ENCODE measurements around the gene LTB. TPM values are rescaled to one million over a fixed set of nuclear protein-coding genes. Genes with fewer than 3 reads are reported as not detected.

The LTB gene
- total RNA-seq, 1 experiment from 2014 or later, result not detected

- no peak for DNase-seq (ENCODE audit: extremely low read depth, low read depth)
Observed at GRCh38 chr6:31576897-31577578, 5.2 kb downstream of the LTB start.

- DNase-seq (ENCODE audit: extremely low read depth, low read depth), result no peak
Observed at GRCh38 chr6:31575952-31576685, 6.1 kb downstream of the LTB start.

- DNase-seq (ENCODE audit: extremely low read depth, low read depth), result no peak
Observed at GRCh38 chr6:31575335-31575901, 6.8 kb downstream of the LTB start, which contains the start of gene TNF. Gene TNF (plus strand): TSS chr6:31575565. CDS start chr6:31575742, 177 bp downstream.

GRCh38 chr6:31574106-31575061 lies 7.8 kb downstream of the LTB start:
- DNase-seq (ENCODE audit: extremely low read depth, low read depth), result no peak

- no peak for DNase-seq (ENCODE audit: extremely low read depth, low read depth)
Observed at GRCh38 chr6:31573239-31574105, 8.8 kb downstream of the LTB start.

- no peak for DNase-seq (ENCODE audit: extremely low read depth, low read depth)
Observed at GRCh38 chr6:31572041-31572911, 9.9 kb downstream of the LTB start, which contains the start of gene LTA. Gene LTA (plus strand): TSS chr6:31572289. CDS start chr6:31572743, 454 bp downstream.

GRCh38 chr6:31569861-31570536 lies 12.2 kb downstream of the LTB start:
- DNase-seq (ENCODE audit: extremely low read depth, low read depth), result no peak

GRCh38 chr6:31568537-31568961 lies 13.7 kb downstream of the LTB start:
- DNase-seq (ENCODE audit: extremely low read depth, low read depth), result no peak

- DNase-seq (ENCODE audit: extremely low read depth, low read depth), result no peak
Observed at GRCh38 chr6:31567531-31568370, 14.5 kb downstream of the LTB start.

- no peak for DNase-seq (ENCODE audit: extremely low read depth, low read depth)
Observed at GRCh38 chr6:31560697-31561058, 21.5 kb downstream of the LTB start.

- DNase-seq (ENCODE audit: extremely low read depth, low read depth), result no peak
Observed at GRCh38 chr6:31559958-31560696, 22.1 kb downstream of the LTB start.

- DNase-seq (ENCODE audit: extremely low read depth, low read depth), result no peak
Observed at GRCh38 chr6:31559606-31559957, 22.6 kb downstream of the LTB start.

GRCh38 chr6:31558631-31559500 lies 23.4 kb downstream of the LTB start:
- DNase-seq (ENCODE audit: extremely low read depth, low read depth), result no peak

GRCh38 chr6:31558318-31558625 lies 24.0 kb downstream of the LTB start:
- no peak for DNase-seq (ENCODE audit: extremely low read depth, low read depth)

GRCh38 chr6:31557443-31558317 lies 24.5 kb downstream of the LTB start:
- DNase-seq (ENCODE audit: extremely low read depth, low read depth), result no peak
